Mucosa of descending colon (tissue), 3 donors: ENCODE data around the gene BRME1. TPM values are rescaled to one million over a fixed set of nuclear protein-coding genes. Genes with fewer than 3 reads are reported as not detected.
A peak's percentile ranks its signal among the peaks of the same experiment; 100 is the strongest.

ENCODE experiments used
- ATAC-seq: fragments of 200-7000 bp; cut with Tn5 transposase; one replicate; pipeline ENCODE4 v1.9.1; 2020; ENCODE audit warnings: mild to moderate bottlenecking, moderate library complexity
- DNase-seq, 3 donors: peaks; one replicate each; pipeline ENCODE4 v3.0.0-alpha.2; 2020
- H3K36me3 ChIP-seq: fragments of 200-600 bp; one replicate; pipeline ENCODE4 v1.8.0; 2021; ENCODE audit warnings: low read depth, mild to moderate bottlenecking
- H3K4me1 ChIP-seq: fragments of 200-600 bp; one replicate; pipeline ENCODE4 v1.8.0; 2021; ENCODE audit warnings: low read depth, mild to moderate bottlenecking
- H3K4me3 ChIP-seq: fragments of 200-600 bp; one replicate; pipeline ENCODE4 v1.8.0; 2021; ENCODE audit warnings: mild to moderate bottlenecking
- H3K9me3 ChIP-seq: fragments of 200-600 bp; one replicate; pipeline ENCODE4 v1.8.0; 2021; ENCODE audit warnings: mild to moderate bottlenecking
- CTCF ChIP-seq: fragments of 200-600 bp; IDR thresholded peaks from one replicate; pipeline ENCODE4 v1.8.0; 2022; ENCODE audit warnings: antibody characterized with exemption, mild to moderate bottlenecking
- intact Hi-C, 2 donors: fragments of 100-400 bp; cut with DNase I in 1 of 2; cut with micrococcal nuclease in 1 of 2; formaldehyde crosslinking; loops; one replicate each; pipeline versions ENCODE4 v1.11.0 to v1.11.1; 2022; cut with DNase I, micrococcal nuclease
- total RNA-seq, 3 donors: library from RNA; stranded (reverse); fragmentation: NEBNext Ultra II Directional in 2 of 3; extraction: Animal tissue kit (Norgen Biotek cat#: 25700) in 2 of 3; gene quantifications; one replicate each; pipeline versions ENCODE4 v1.2.1 to v1.2.4, GENCODE V29; 2021 to 2023
- donor health status: DM: no; HTN: no; CAD: no; lungs with moderate emphysema.
- donor health status: DM: no; HTN: no; CAD: no.
- donor health status: DM: no; HTN: yes; CAD: no.

BRME1 gene
- total RNA-seq, 3 donors from 2014 or later: 5.5 to 12.9 (median 10.8) TPM

DNA sequence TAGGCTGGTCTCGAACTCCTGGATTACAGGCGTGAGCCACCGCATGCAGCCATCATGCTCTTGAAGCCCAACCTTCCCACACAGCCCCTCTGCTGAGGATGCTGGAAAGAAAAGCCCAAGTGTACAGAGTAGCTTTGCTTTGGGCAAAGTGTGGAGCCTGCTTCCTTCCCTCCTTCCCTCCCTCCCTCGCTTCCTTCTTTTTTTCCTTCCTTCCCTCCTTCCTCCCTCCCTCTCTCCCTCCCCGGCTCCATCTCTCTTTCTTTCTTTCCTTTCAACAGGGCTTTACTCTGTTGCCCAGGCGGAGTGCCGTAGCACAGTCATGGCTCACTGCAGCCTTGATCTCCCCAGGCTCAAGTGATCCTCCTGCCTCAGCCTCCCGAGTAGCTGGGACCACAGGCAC is 2.8 kb upstream of the BRME1 start:
- no peaks in the 10 kb centered on the region for H3K9me3 ChIP-seq
- ATAC-seq (no peak), DNase-seq (no peak)
- intact Hi-C loops: no loop called here
- peaks cover 9% of the 10 kb centered on the region for H3K36me3 ChIP-seq
- no peak for TF ChIP-seq CTCF
- no peak overlapping the region for H3K4me3 ChIP-seq
- H3K4me1 ChIP-seq: peaks cover 34% of the 10 kb centered on the region

DNA sequence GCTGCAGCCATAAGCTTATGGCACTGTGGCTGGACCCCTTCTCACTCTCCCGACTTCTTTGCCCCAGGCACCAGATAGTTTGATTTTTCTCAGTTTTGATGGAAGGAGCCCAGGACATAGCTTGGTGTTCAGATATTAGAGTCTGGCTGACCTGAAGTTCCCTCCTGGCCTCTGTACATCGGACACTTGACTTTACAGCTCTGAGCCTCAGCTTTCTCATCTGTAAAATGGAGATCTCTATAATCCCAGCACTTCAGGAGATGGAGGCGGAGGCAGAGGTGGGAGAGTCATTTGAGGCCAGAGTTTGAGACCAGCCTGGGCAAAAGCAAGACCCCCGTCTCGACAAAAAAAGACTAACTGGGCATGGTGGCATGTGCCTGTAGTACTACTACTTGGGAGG is 993 bp upstream of the BRME1 start:
- H3K36me3 ChIP-seq: no peaks in the 10 kb centered on the region
- DNase-seq (no peak), ATAC-seq (no peak)
- no peak for TF ChIP-seq CTCF
- peaks cover 34% of the 10 kb centered on the region for H3K4me1 ChIP-seq
- no peaks in the 10 kb centered on the region for H3K9me3 ChIP-seq
- intact Hi-C loops: no loop called here
- H3K4me3 ChIP-seq: no peak overlapping the region

DNA sequence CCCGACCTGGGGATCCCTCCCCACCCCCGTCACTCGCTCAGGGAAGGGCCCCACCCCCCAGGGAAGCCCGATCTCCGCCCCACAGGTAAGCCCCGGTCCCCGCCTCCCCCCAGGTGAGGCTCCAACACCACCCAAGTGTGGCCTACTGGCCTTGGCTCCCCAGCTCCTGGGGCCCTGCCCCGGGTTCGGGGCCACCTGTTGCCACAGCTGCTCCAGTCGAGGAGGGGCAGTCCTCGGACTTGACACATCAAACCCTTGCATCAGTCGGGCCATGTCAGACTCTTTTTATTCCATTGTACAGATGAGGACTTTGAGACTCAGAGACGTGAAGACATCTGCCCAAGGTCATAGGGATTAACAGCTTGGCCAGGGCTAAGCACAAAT is 596 bp upstream of the BRME1 start:
- peak overlapping the region; percentile 87 for H3K4me3 ChIP-seq
- peaks cover 34% of the 10 kb centered on the region for H3K4me1 ChIP-seq
- intact Hi-C loops: no loop called here
- ATAC-seq (peak; percentile 86), DNase-seq (peak; percentile 83 to 88 (median 86))
- no peak for TF ChIP-seq CTCF
- no peaks in the 10 kb centered on the region for H3K9me3 ChIP-seq
- no peaks in the 10 kb centered on the region for H3K36me3 ChIP-seq

DNA sequence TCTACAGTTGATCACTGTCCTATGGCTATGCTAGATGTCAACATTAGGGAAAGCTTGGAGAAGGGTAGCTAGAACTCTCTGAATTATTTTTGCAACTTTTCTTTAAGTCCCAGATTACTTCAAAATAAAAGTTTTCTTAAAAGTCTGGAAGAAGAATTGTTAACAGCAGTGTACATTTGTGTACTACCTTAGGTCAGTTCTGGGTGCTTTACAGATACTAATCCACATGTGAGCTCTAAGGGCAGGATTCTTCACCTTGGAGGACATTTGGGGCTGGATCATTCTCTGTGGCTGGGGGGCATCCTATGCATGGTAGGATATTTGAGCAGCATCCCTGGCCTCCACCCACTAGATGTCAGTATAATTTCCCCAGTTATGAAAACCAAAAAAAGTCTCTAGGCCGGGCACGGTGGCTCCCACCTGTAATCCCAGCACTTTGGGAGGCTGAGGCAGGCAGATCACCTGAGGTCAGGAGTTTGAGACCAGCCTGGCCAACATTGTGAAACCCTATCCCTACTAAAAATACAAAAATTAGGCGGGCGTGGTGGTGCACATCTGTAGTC is 2.8 kb downstream of the BRME1 start:
- no peak for TF ChIP-seq CTCF

GRCh38 chr19:13899912-13900584 is 5.9 kb downstream of the BRME1 start:
- DNase-seq: no peak
- TF ChIP-seq CTCF: no peak
- Histone ChIP-seq H3K4me1 (peaks cover 7% of the 10 kb centered on the region), H3K9me3 (no peaks in the 10 kb centered on the region), H3K4me3 (no peak overlapping the region), H3K36me3 (no peaks in the 10 kb centered on the region)
- intact Hi-C loops: no loop called here
- no peak for ATAC-seq

More for the DNA sequence above, 2.8 kb downstream of the BRME1 start:
- no peaks in the 10 kb centered on the region for H3K9me3 ChIP-seq
- H3K36me3 ChIP-seq: no peaks in the 10 kb centered on the region
- ATAC-seq (no peak), DNase-seq (no peak)
- intact Hi-C loops: no loop called here
- peaks cover 27% of the 10 kb centered on the region for H3K4me1 ChIP-seq
- no peak overlapping the region for H3K4me3 ChIP-seq
